GM19023 (cell line): ENCODE measurements around the gene KRT2.

ENCODE experiments used
- ATAC-seq: cut with Tn5 transposase; IDR thresholded peaks from one replicate; pipeline ENCODE4 v1.9.1; 2021; ENCODE audit warnings: mild to moderate bottlenecking, moderate library complexity; ENCODE audit not compliant: unreplicated experiment

Gene KRT2

GRCh38 chr12:52600475-52600874 lies 51.5 kb downstream of the KRT2 start:
- no peak for ATAC-seq

- no peak for ATAC-seq
Measured at GRCh38 chr12:52600071-52600470, 51.9 kb downstream of the KRT2 start.

- ATAC-seq: no peak
Measured at GRCh38 chr12:52598966-52599365, 53.0 kb downstream of the KRT2 start.
